Lower leg skin (tissue), 3 donors: ENCODE data around the gene TRAPPC2L.

Source experiments
- CTCF ChIP-seq, 3 donors: fragments of 450-650 bp; IDR thresholded peaks; one replicate each; pipeline ENCODE4 v1.5.1; 2016; ENCODE audit warnings: antibody characterized with exemption in 3 of 3, mild to moderate bottlenecking in 3 of 3, moderate library complexity in 2 of 3
- POLR2A ChIP-seq, 2 donors: fragments of 450-650 bp; IDR thresholded peaks; one replicate each; pipeline ENCODE4 v1.6.1; 2016 to 2017; ENCODE audit warnings: antibody characterized with exemption in 2 of 2, mild to moderate bottlenecking in 1 of 2, moderate library complexity in 1 of 2

- TF ChIP-seq CTCF (IDR thresholded peaks at IDR 0.05), result no peak
- no peak for TF ChIP-seq POLR2A (IDR thresholded peaks at IDR 0.05)
Observed at GRCh38 chr16:88878967-88879787, 22.2 kb downstream of the TRAPPC2L start.
